SK-N-MC (cell line): Measurements from ENCODE around the gene IFT122.

Experiments used
- DNase-seq: peaks from one replicate; pipeline ENCODE4 v3.0.0-alpha.2; 2011; ENCODE audit warnings: low read depth, low spot score
- H3K27ac ChIP-seq: fragments of 200-600 bp; sonication (generic); 2 replicates; pipeline ENCODE4 v1.5.1; 2016; ENCODE audit warnings: mixed run types
- H3K36me3 ChIP-seq: fragments of 200-600 bp; sonication (generic); 2 replicates; pipeline ENCODE4 v1.6.1; 2017; ENCODE audit warnings: antibody characterized with exemption, low read length, mixed read lengths; ENCODE audit not compliant: insufficient read depth
- H3K4me3 ChIP-seq: fragments of 200-600 bp; sonication (generic); 2 replicates; pipeline ENCODE4 v1.5.1; 2016
- H3K9ac ChIP-seq: fragments of 200-600 bp; sonication (generic); 2 replicates; pipeline ENCODE4 v1.8.0; 2017; ENCODE audit warnings: mixed run types, mixed read lengths; ENCODE audit not compliant: insufficient read length
- H3K9me3 ChIP-seq: fragments of 200-600 bp; sonication (generic); 2 replicates; pipeline ENCODE4 v1.6.1; 2017; ENCODE audit warnings: low read depth, mild to moderate bottlenecking, antibody characterized with exemption, low read length, moderate library complexity, mixed read lengths
- EZH2 ChIP-seq: fragments of 200-600 bp; sonication (generic); IDR thresholded peaks from one replicate; pipeline ENCODE4 v1.6.1; 2017; ENCODE audit warnings: antibody characterized with exemption
- FOXP2 ChIP-seq: optimal IDR thresholded peaks from 2 replicates; pipeline ENCODE3; 2011; ENCODE audit warnings: mild to moderate bottlenecking, moderate library complexity; ENCODE audit not compliant: insufficient read depth; ENCODE audit errors: extremely low read length, control extremely low read depth
- POLR2AphosphoS5 ChIP-seq: IDR thresholded peaks from 2 replicates; pipeline ENCODE4 v1.6.1; 2012; ENCODE audit warnings: mild to moderate bottlenecking, low read depth, low read length, borderline replicate concordance

The IFT122 gene

DNA sequence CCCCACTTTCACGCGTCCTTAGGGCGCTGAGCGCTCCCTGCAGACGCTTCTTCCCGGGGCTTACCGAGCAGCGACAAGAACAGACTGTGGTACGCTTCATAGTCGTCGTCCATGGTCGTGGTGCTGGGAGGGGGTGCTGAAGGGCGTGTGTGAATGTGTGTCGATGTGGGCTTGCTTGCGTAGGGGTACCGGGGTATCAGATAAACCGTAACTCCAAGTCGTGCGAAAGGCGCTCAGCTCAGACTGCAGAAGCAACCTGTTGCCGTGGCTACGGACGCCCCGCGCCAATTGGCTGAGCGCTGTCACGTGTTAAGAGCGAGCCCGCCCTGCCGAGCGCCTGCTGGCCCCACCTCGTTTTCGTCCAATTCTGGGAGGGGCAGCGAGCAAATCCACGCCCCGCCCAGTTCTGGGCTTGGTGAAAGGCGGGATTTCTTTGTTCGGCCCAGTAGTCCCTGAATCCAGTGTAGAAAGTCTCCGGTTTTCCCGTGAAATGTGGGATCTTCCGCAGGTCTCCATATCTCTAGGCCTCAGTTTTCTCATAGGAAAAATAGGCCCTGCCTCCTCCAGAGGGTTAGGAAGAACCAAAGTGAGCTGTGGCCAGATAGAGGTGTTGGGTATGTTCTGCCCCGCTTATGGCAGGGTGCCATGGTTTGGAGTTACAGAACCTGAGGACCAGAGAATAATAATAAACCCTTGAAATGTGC lies 11.5 kb upstream of the IFT122 start, which contains the start of gene EFCAB12:
Gene EFCAB12, minus strand, starts transcription at position 261 of the 704 bp plus-strand sequence. Its CDS starts 148 bp downstream, at position 113.
- Histone ChIP-seq H3K9ac (peak within 1 kb of the TSS; percentile 77), H3K36me3 (peaks cover 35% of the 10 kb centered on the region), H3K27ac (peak within 1 kb of the TSS; percentile 77), H3K9me3 (no peaks in the 10 kb centered on the region), H3K4me3 (peak within 1 kb of the TSS; percentile 87)
- no peak for TF ChIP-seq FOXP2
- TF ChIP-seq EZH2, result no peak
- TF ChIP-seq POLR2AphosphoS5, result peak; percentile 87
- DNase-seq, result peak; percentile 83

DNA sequence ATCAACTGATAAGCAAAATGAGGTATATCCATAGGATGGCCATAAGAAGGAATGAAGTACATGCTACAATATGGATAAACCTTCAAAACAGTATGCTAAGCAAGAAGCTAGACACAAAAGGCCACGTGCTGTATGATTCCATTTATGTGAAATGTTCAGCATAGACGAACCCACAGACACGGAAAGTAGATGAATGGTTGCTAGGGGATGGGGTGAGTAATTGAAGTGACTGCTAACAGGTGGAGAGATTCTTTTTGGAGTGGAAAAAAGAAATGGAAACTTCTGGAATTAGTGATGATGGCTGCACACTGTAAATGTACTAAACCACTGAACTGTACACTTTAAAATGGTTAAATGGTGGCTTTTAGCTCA lies 11.0 kb upstream of the IFT122 start:
- H3K4me3 ChIP-seq, result peak overlapping the region; percentile 87
- no peak for DNase-seq
- peak overlapping the region; percentile 77 for H3K9ac ChIP-seq
- TF ChIP-seq FOXP2 (no peak), POLR2AphosphoS5 (no peak), EZH2 (no peak)
- H3K27ac ChIP-seq, result peak overlapping the region; percentile 77
- peaks cover 41% of the 10 kb centered on the region for H3K36me3 ChIP-seq
- H3K9me3 ChIP-seq, result no peaks in the 10 kb centered on the region

DNA sequence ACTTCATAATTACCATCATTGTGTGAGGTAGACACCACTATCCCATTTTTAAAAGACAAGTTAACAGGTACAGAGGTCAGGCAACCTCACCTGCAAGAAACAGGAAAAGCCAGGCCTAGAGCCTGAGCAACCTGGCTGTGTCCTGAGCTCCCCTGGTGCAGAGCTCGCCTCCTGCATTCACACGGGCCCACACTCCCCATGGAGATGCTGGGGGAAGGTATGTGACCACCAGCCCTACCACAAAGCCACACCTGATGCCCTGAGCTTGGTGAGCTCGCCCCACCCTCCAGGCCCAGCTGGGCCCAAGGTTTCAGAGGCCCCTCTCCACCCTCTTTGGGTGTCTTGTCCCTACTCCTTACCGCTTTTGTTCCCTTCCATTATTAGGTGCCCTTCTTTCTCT lies 10.4 kb upstream of the IFT122 start:
- Histone ChIP-seq H3K36me3 (peaks cover 46% of the 10 kb centered on the region), H3K9me3 (no peaks in the 10 kb centered on the region), H3K27ac (peak overlapping the region; percentile 77), H3K9ac (no peak overlapping the region), H3K4me3 (no peak overlapping the region)
- DNase-seq, result no peak
- no peak for TF ChIP-seq FOXP2
- no peak for TF ChIP-seq EZH2
- peak; percentile 43; the same call in 1 of the 2 replicates for TF ChIP-seq POLR2AphosphoS5

DNA sequence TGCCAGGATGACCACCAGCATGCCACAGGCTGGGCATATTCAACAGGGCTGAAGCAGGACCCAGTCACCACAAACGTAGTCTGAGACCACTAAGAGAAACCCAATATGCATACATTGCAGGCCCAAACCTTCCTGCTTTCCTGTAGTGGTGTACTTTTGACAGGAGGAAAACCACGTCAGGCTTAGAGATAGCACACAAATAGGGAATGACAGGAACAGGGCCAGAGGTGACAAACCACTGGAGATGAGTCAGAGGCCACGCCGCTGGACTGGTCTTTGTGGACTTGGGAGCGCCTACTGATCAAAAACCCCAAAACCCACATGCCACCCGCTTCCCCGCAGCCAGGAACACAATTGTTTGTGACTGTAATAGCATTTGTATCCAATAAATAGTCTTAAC lies 8.0 kb upstream of the IFT122 start:
- no peak overlapping the region for H3K27ac ChIP-seq
- H3K4me3 ChIP-seq, result no peak overlapping the region
- no peaks in the 10 kb centered on the region for H3K9me3 ChIP-seq
- no peak overlapping the region for H3K9ac ChIP-seq
- no peak for DNase-seq
- H3K36me3 ChIP-seq, result peaks cover 70% of the 10 kb centered on the region
- TF ChIP-seq POLR2AphosphoS5 (no peak), EZH2 (no peak), FOXP2 (no peak)

DNA sequence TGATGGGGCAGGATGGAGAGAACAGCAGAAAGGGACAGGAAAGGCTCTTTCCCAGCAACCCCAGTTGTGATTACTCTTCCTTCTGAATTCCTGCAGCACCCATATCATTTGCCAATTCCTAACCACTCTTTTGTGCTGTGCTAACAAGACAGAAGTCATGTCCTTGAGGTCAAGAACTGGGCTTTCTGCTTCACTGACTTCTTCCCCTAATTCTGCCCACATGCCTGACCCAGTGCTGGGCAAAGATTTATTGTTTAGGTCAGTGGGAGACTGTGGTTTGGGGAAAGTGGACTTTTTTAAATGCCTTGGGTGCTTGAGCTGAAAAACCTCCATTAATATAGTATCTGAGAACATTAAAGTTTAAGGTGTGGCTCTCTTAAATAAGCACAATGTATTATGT lies 7.4 kb upstream of the IFT122 start:
- Histone ChIP-seq H3K36me3 (peaks cover 77% of the 10 kb centered on the region), H3K9ac (no peak overlapping the region), H3K27ac (no peak overlapping the region), H3K9me3 (no peaks in the 10 kb centered on the region), H3K4me3 (no peak overlapping the region)
- no peak for TF ChIP-seq FOXP2
- no peak for DNase-seq

DNA sequence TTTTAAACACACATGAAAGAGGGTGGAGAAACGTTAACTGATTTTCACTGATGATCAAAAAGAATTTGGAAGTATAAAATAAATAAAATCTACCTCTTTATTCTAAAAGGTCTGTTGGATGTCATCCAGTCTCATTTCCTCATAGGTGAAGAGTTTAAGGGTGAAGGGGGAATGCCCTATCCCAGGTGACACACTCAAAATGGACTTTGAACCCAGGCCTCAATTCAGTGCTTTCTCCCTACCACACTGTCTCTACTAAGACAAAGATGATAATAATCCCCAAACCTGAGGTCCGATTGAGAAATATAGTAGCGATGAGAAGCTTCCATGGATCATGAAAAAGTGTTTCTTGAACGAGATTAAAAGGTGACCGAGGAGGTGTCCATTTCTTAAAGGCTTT lies 6.5 kb upstream of the IFT122 start:
- Histone ChIP-seq H3K27ac (no peak overlapping the region), H3K36me3 (peaks cover 86% of the 10 kb centered on the region), H3K4me3 (no peak overlapping the region), H3K9ac (no peak overlapping the region), H3K9me3 (no peaks in the 10 kb centered on the region)
- no peak for DNase-seq
- TF ChIP-seq EZH2 (no peak), POLR2AphosphoS5 (no peak), FOXP2 (no peak)

DNA sequence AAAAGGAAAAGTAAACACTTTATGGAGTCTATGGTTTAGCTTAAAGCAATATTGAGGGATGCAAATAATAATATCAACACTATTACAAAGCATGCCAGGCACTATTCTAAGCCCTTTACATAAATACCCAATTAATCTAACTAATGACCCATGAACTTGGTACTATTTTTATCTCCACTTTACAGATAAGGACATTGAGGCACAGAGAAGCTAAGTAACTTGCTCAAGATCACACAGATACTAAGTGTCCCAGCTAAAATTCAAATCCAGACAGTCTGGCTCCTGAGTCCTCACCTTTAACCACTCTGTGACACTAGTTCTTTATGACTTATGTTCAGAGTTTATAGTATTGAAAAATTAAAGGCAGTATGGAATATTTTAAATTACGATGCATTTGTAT lies 5.9 kb upstream of the IFT122 start:
- Histone ChIP-seq H3K9me3 (no peaks in the 10 kb centered on the region), H3K36me3 (peaks cover 86% of the 10 kb centered on the region), H3K4me3 (no peak overlapping the region), H3K27ac (no peak overlapping the region), H3K9ac (no peak overlapping the region)
- no peak for DNase-seq
- TF ChIP-seq POLR2AphosphoS5 (no peak), FOXP2 (no peak), EZH2 (no peak)

DNA sequence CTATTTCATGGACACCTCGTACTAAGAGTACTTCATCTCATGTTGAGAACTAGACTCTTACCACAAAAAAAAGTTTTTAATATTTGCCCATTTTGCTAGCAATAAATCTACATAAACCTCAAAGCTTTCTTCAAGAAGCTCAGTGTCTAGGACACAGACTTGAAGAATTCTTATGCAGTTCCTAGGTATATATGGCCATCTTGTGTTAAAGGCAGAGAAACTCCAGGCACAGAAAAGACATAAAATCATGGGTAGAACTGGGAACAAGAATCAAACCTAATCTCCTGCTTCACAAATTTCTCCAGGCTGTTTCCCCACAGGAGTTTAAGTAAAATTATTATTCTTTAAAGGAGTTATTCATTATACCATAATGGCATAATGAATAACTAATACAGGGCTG lies 4.7 kb upstream of the IFT122 start:
- no peak for TF ChIP-seq POLR2AphosphoS5
- no peak for TF ChIP-seq EZH2
- no peak for TF ChIP-seq FOXP2
- H3K4me3 ChIP-seq, result peak overlapping the region; percentile 30; the same call in 1 of the 2 replicates
- peaks cover 76% of the 10 kb centered on the region for H3K36me3 ChIP-seq

More for the DNA sequence above, 4.7 kb upstream of the IFT122 start:
- Histone ChIP-seq H3K9me3 (no peaks in the 10 kb centered on the region), H3K27ac (peak overlapping the region; percentile 4; the same call in 1 of the 2 replicates), H3K9ac (peak overlapping the region; percentile 49)
- DNase-seq, result no peak
